ENCODE data around the gene PRORP.
"Not testable (repeated sequence)": the region's sequence is repeated elsewhere in the genome, so short reads cannot be mapped to it uniquely, and the experiment has no call there.

DNA sequence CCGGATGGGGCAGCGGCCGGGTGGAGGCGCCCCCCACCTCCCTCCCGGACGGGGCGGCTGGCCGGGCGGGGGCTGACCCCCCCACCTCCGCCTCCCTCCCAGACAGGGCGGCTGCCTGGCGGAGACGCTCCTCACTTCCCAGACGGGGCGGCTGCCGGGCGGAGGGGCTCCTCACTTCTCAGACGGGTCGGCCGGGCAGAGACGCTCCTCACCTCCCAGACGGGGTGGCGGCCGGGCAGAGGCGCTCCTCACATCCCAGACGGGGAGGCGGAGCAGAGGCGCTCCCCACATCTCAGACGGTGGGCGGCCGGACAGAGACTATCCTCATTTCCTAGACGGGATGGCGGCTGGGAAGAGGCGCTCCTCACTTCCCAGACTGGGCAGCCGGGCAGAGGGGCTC, 30.2 kb downstream of the PRORP start:
- TF ChIP-seq NFATC3 (CRISPR knock-in tag; IDR thresholded peaks at IDR 0.05); IKZF1 (IDR thresholded peaks at IDR 0.05): not testable (repeated sequence)

Measured in HepG2 (cell line).